ENCODE data around the gene BAAT.

Gene BAAT

DNA sequence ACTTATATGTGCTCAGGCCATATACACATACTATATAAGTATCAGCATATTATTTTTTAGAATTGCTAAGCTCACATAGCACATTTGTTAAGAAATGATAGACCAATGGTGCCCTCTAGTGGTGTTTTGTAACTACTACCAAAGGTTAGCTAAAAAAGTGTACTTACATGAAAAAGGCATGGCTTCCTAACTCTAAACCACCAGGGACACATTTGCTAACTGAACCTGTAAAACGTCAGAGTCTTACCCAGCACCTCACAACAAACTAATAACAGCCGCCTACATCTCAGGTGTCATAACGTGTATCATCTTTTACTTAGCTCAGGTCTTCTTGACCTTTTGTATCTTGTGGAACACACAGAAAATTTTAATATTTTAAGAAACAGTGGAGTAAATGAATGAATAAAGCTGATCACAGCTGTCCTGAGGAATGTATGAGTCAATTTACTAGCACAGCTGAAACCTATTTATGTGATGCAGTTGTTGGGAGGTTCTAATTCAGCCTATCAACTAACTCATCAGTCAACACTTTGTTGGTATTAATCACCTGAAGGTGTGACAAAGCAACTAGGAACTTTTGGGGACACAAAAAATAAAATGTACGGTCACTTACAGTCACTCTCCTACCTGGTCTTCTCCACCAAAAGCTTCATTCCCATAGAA is 72.9 kb downstream of the BAAT start:
- no peak for DNase-seq

DNA sequence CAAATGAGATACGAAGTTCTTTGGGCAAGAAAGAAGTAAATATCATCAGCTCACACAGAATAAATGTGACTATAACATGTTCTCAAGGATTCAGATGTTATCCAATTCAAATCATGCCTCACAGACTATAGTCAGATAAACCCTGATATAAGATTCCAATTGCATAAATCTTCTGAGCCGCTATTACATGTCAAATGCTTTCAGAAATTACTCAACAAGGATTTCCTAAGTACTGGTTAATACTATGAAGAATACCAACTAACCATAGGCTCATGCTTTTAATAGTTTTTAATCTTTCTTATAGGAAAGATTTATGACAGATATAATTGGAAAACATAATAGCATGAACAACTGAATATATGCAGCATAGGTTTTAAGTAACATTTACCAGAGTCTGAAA is 73.6 kb downstream of the BAAT start:
- DNase-seq, result no peak
